ENCODE data around the gene STARD4. TPM values are rescaled to one million over a fixed set of nuclear protein-coding genes. Genes with fewer than 3 reads are reported as not detected.
A peak's percentile ranks its signal among the peaks of the same experiment; 100 is the strongest.

Gene STARD4
- total and polyA plus RNA-seq, 9 of the 15 experiments (the other 6 are each of a cell fraction or from before 2014, with no cell fraction given) = 28.4 to 88.0 (median 34.0) TPM

DNA sequence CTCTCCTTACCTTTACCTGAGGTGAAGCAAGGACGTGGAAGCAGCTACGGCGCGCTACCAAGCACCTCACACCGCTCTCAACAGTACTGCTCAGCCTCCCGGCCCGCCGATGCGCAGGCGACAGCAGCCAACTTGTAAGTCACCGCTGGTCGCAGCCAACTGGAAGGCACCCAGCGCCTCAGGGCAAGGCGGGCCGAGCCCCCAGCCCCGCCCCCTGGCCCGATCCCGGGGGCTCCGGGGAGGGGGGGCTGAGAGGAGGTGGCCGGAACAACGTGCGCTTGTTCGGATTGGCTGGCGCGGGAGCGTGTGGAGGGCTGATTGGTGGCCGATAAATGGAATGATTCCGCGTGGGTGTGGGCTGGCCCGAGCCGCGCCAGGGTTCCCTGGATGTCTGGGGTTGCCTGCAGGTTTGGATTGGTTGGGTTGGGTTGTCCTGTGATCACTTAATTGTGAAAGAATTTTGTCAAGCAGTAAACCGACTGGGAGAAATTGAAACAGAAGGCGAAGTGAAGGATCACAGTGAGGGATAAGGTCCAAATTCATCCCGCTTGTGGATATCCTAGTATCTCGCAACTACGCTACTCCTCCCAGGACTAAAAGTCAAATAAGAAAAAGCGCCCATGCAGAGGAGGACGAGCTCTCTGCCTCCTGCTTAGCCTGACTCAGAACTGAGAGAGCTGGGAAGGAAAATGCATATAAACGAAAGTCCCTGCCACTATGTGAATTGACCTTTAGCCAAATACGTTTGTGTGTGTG, at the start of gene STARD4 (continued):
- TF ChIP-seq NFIC (IDR thresholded peaks at IDR 0.05) (peak; percentile 78), ATF1 (CRISPR knock-in tag; IDR thresholded peaks at IDR 0.05) (no peak), ATF1 (tag; IDR thresholded peaks at IDR 0.05) (peak; percentile 91), FOXM1 (IDR thresholded peaks at IDR 0.05; ENCODE audit: low read depth) (peak; percentile 62), FOXM1 (CRISPR knock-in tag; IDR thresholded peaks at IDR 0.05; ENCODE audit: low read depth) (no peak), CBX5 (IDR thresholded peaks at IDR 0.05; ENCODE audit: borderline replicate concordance, low read depth) (no peak), POLR2A (conservative IDR thresholded peaks at IDR 0.05) (peak; percentile 96), NFRKB (IDR thresholded peaks at IDR 0.05; ENCODE audit: low read depth) (peak; percentile 73; the same call in 1 of the 2 replicates), CREBBP (IDR thresholded peaks at IDR 0.05; ENCODE audit: low read depth, low read length) (no peak), FOXP1 (CRISPR knock-in tag; IDR thresholded peaks at IDR 0.05) (no peak), MAFG (tag; conservative IDR thresholded peaks at IDR 0.05) (no peak), HMGN3 (IDR thresholded peaks at IDR 0.05; ENCODE audit: borderline replicate concordance, extremely low read depth, insufficient read length, low read depth, low read length) (peak; percentile 85), FOS (IDR thresholded peaks at IDR 0.05; ENCODE audit: extremely low read depth, insufficient read length) (peak; percentile 83), GTF2F1 (IDR thresholded peaks at IDR 0.05; ENCODE audit: low read depth, low read length) (no peak)
- TF ChIP-seq, protein P1, sequence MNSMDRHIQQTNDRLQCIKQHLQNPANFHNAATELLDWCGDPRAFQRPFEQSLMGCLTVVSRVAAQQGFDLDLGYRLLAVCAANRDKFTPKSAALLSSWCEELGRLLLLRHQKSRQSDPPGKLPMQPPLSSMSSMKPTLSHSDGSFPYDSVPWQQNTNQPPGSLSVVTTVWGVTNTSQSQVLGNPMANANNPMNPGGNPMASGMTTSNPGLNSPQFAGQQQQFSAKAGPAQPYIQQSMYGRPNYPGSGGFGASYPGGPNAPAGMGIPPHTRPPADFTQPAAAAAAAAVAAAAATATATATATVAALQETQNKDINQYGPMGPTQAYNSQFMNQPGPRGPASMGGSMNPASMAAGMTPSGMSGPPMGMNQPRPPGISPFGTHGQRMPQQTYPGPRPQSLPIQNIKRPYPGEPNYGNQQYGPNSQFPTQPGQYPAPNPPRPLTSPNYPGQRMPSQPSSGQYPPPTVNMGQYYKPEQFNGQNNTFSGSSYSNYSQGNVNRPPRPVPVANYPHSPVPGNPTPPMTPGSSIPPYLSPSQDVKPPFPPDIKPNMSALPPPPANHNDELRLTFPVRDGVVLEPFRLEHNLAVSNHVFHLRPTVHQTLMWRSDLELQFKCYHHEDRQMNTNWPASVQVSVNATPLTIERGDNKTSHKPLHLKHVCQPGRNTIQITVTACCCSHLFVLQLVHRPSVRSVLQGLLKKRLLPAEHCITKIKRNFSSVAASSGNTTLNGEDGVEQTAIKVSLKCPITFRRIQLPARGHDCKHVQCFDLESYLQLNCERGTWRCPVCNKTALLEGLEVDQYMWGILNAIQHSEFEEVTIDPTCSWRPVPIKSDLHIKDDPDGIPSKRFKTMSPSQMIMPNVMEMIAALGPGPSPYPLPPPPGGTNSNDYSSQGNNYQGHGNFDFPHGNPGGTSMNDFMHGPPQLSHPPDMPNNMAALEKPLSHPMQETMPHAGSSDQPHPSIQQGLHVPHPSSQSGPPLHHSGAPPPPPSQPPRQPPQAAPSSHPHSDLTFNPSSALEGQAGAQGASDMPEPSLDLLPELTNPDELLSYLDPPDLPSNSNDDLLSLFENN (IDR thresholded peaks at IDR 0.05; ENCODE audit: low read depth in 2 of 2, low read length in 2 of 2) = no peak; a peak in 1 of 4 replicates
- TF ChIP-seq, protein P2, sequence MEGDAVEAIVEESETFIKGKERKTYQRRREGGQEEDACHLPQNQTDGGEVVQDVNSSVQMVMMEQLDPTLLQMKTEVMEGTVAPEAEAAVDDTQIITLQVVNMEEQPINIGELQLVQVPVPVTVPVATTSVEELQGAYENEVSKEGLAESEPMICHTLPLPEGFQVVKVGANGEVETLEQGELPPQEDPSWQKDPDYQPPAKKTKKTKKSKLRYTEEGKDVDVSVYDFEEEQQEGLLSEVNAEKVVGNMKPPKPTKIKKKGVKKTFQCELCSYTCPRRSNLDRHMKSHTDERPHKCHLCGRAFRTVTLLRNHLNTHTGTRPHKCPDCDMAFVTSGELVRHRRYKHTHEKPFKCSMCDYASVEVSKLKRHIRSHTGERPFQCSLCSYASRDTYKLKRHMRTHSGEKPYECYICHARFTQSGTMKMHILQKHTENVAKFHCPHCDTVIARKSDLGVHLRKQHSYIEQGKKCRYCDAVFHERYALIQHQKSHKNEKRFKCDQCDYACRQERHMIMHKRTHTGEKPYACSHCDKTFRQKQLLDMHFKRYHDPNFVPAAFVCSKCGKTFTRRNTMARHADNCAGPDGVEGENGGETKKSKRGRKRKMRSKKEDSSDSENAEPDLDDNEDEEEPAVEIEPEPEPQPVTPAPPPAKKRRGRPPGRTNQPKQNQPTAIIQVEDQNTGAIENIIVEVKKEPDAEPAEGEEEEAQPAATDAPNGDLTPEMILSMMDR (IDR thresholded peaks at IDR 0.05 in 2 of 3, conservative IDR thresholded peaks at IDR 0.05 in 1 of 3; ENCODE audit: insufficient read depth in 2 of 3, low read depth in 1 of 3, low read length in 3 of 3) = peak in 1 of 3 experiments; percentile 1; a peak in 1 of 6 replicates
- TF ChIP-seq, protein P3, sequence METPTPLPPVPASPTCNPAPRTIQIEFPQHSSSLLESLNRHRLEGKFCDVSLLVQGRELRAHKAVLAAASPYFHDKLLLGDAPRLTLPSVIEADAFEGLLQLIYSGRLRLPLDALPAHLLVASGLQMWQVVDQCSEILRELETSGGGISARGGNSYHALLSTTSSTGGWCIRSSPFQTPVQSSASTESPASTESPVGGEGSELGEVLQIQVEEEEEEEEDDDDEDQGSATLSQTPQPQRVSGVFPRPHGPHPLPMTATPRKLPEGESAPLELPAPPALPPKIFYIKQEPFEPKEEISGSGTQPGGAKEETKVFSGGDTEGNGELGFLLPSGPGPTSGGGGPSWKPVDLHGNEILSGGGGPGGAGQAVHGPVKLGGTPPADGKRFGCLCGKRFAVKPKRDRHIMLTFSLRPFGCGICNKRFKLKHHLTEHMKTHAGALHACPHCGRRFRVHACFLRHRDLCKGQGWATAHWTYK (CRISPR knock-in tag; IDR thresholded peaks at IDR 0.05) = 0 out of 2 replicates have a peak, but pooled peaks have one; percentile 50

All from K562 (cell line).